Measurements from ENCODE around the gene RAD51D.
A peak's percentile ranks its signal among the peaks of the same experiment; 100 is the strongest.
"Not testable (repeated sequence)": the region's sequence is repeated elsewhere in the genome, so short reads cannot be mapped to it uniquely, and the experiment has no call there.

RAD51D gene

DNA sequence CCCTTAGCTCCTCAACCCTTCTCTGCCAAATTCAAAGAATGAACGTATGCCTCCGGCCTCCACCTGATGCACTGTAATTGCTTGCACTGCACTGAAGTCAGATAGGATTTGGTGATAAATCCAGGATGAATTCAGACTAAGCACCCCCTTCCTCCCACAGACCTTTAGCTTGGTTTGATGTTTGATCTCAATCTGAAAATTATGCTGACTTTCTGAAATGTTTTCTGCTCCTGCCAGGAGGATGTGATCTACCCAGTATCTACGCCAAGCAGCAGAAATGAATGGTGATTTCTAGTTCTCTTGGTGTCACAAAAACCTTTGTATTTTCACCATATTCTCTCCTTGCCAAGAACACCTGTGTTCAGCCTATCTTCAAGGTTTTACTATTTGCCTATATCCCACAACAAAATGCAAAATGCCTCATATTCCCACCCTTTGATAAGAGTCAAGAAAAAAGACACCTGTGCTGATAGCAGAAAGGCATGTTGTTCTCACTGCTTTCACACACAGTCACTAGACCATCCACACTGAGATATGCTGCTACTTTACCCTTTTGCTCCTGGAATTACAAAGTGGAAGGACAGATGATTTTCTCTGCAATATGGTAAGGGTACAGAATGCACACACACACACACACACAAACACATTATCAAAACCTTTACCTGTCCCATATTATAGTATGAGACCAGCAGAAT is 70.8 kb downstream of the RAD51D start:
- H3K27me3 ChIP-seq (ENCODE audit: control insufficient read depth in 1 of 2, insufficient read depth in 1 of 2, low read length in 2 of 2), result no peaks in the 10 kb centered on the region
- peaks cover 13% of the 10 kb centered on the region for H3K4me1 ChIP-seq (ENCODE audit: control insufficient read depth, insufficient read depth, low read depth, low read length)
- H3K4me3 ChIP-seq (ENCODE audit: insufficient read depth in 1 of 2, low read depth in 1 of 2, low read length in 2 of 2), result no peak overlapping the region
- peaks cover 8% of the 10 kb centered on the region for H3K79me1 ChIP-seq (replicated peaks; ENCODE audit: low read length, poor library complexity, severe bottlenecking)
- WGBS, result 100% methylated on average over 3 of the region's 3 CpGs
- no peak for DNase-seq
- H3K23ac ChIP-seq (ENCODE audit: low read length in 2 of 2), result no peak overlapping the region
- H4K8ac ChIP-seq (ENCODE audit: low read length), result no peak overlapping the region
- H3K27ac ChIP-seq (ENCODE audit: low read length, poor library complexity, severe bottlenecking), result no peak overlapping the region
- no peaks in the 10 kb centered on the region for H3K9me3 ChIP-seq (ENCODE audit: control insufficient read depth, low read length)
- no peak overlapping the region for H4K91ac ChIP-seq (ENCODE audit: low read length)
- peaks cover 2 to 4% of the 10 kb centered on the region in 2 experiments for H3K36me3 ChIP-seq (ENCODE audit: control insufficient read depth in 1 of 2, insufficient read depth in 2 of 2, low read depth in 1 of 2, low read length in 2 of 2)
- no peak overlapping the region for H2AFZ ChIP-seq (ENCODE audit: low read depth, low read length)
- no peak overlapping the region for H3K18ac ChIP-seq (ENCODE audit: low read depth in 1 of 2, low read length in 2 of 2)
- no peak overlapping the region for H3K4ac ChIP-seq (ENCODE audit: low read depth in 1 of 2, low read length in 2 of 2)
- H2AK5ac ChIP-seq (ENCODE audit: low read length, severe bottlenecking), result no peak overlapping the region
- no peak overlapping the region for H3K9ac ChIP-seq (ENCODE audit: low read length)
- H2BK120ac ChIP-seq (ENCODE audit: low read depth, low read length), result no peak overlapping the region
- H2BK5ac ChIP-seq (ENCODE audit: low read depth, low read length, poor library complexity, severe bottlenecking), result no peak overlapping the region
- peak overlapping the region in 1 of 2 experiments; percentile 42 for H3K14ac ChIP-seq (ENCODE audit: low read length in 2 of 2)
- H3K4me2 ChIP-seq (ENCODE audit: low read length, poor library complexity, severe bottlenecking), result no peak overlapping the region
- no peak overlapping the region for H2BK15ac ChIP-seq (ENCODE audit: low read depth, poor library complexity, severe bottlenecking)
- no peak overlapping the region for H2BK12ac ChIP-seq (ENCODE audit: low read length in 2 of 2)

DNA sequence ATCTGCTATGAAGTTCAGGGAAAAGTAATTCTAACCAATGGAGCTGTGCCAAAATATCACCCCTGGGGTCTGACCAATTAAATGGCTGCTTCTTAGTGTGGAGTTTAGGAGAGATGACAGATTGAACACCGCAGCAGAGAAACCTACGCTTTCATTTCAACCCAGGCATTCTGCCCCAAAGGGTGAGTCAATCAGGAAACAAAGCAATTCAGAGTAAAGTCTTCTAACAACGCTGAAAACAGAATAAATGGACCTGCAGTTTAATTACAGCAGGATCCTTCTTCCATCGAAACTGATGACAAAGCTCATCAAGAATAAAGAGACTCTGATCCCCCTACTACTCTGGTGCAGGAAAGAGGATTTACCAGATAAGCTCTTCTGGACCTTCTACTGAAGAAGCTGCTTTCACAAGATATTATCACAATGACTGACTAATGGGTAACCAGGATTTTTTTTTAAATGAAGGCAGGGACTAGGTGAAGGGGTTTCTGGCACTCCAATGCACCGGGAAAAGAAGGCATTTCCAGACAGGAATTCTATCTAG is 72.8 kb downstream of the RAD51D start:
- Histone ChIP-seq H3K23ac (ENCODE audit: low read length in 2 of 2) (no peak overlapping the region), H2BK5ac (ENCODE audit: low read depth, low read length, poor library complexity, severe bottlenecking) (no peak overlapping the region), H3K14ac (ENCODE audit: low read length in 2 of 2) (no peak overlapping the region), H2BK120ac (ENCODE audit: low read depth, low read length) (no peak overlapping the region), H3K36me3 (ENCODE audit: control insufficient read depth in 1 of 2, insufficient read depth in 2 of 2, low read depth in 1 of 2, low read length in 2 of 2) (peaks cover 2 to 4% of the 10 kb centered on the region in 2 experiments), H3K4me1 (ENCODE audit: control insufficient read depth, insufficient read depth, low read depth, low read length) (peaks cover 13% of the 10 kb centered on the region), H3K9ac (ENCODE audit: low read length) (peak overlapping the region; percentile 27), H3K18ac (ENCODE audit: low read depth in 1 of 2, low read length in 2 of 2) (no peak overlapping the region), H2AK5ac (ENCODE audit: low read length, severe bottlenecking) (no peak overlapping the region), H3K27me3 (ENCODE audit: control insufficient read depth in 1 of 2, insufficient read depth in 1 of 2, low read length in 2 of 2) (no peaks in the 10 kb centered on the region), H4K8ac (ENCODE audit: low read length) (no peak overlapping the region), H3K4ac (ENCODE audit: low read depth in 1 of 2, low read length in 2 of 2) (no peak overlapping the region), H3K4me3 (ENCODE audit: insufficient read depth in 1 of 2, low read depth in 1 of 2, low read length in 2 of 2) (peak overlapping the region in 1 of 2 experiments; percentile 36), H2AFZ (ENCODE audit: low read depth, low read length) (no peak overlapping the region), H2BK15ac (ENCODE audit: low read depth, poor library complexity, severe bottlenecking) (no peak overlapping the region), H3K27ac (ENCODE audit: low read length, poor library complexity, severe bottlenecking) (peak overlapping the region; percentile 54), H3K9me3 (ENCODE audit: control insufficient read depth, low read length) (no peaks in the 10 kb centered on the region), H3K79me1 (replicated peaks; ENCODE audit: low read length, poor library complexity, severe bottlenecking) (peaks cover 9% of the 10 kb centered on the region), H2BK12ac (ENCODE audit: low read length in 2 of 2) (no peak overlapping the region), H4K91ac (ENCODE audit: low read length) (no peak overlapping the region), H3K4me2 (ENCODE audit: low read length, poor library complexity, severe bottlenecking) (peak overlapping the region; percentile 39)
- WGBS, result 95% methylated on average over 5 of the region's 5 CpGs
- DNase-seq, result no peak

DNA sequence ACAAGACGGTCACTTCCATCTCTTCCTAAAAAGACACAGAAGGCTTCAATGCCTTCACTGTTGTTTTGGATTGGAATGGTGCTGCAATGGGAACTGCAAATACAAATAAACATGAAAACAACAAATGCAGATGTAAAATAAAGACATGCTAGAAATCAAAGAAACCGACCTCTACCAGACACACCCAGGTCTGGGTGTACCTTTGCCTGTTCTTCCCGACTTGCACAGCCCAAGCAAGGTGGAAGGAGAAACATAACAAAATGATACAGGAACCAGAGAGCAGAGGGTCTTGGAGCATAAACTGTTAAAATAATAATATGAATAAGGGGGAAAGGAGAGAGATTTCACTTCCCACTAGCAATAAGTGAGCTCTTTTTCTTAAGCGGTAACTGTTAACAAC is 73.4 kb downstream of the RAD51D start:
- Histone ChIP-seq H3K4me3 (ENCODE audit: insufficient read depth in 1 of 2, low read depth in 1 of 2, low read length in 2 of 2) (peak overlapping the region in 1 of 2 experiments; percentile 36), H3K27ac (ENCODE audit: low read length, poor library complexity, severe bottlenecking) (peak overlapping the region; percentile 18), H3K9me3 (ENCODE audit: control insufficient read depth, low read length) (no peaks in the 10 kb centered on the region), H3K9ac (ENCODE audit: low read length) (peak overlapping the region; percentile 27), H3K14ac (ENCODE audit: low read length in 2 of 2) (no peak overlapping the region), H2AK5ac (ENCODE audit: low read length, severe bottlenecking) (no peak overlapping the region), H3K36me3 (ENCODE audit: control insufficient read depth in 1 of 2, insufficient read depth in 2 of 2, low read depth in 1 of 2, low read length in 2 of 2) (peaks cover 2 to 4% of the 10 kb centered on the region in 2 experiments), H3K23ac (ENCODE audit: low read length in 2 of 2) (no peak overlapping the region), H3K79me1 (replicated peaks; ENCODE audit: low read length, poor library complexity, severe bottlenecking) (peaks cover 9% of the 10 kb centered on the region), H2BK15ac (ENCODE audit: low read depth, poor library complexity, severe bottlenecking) (no peak overlapping the region), H2AFZ (ENCODE audit: low read depth, low read length) (no peak overlapping the region), H3K4me2 (ENCODE audit: low read length, poor library complexity, severe bottlenecking) (no peak overlapping the region), H3K4ac (ENCODE audit: low read depth in 1 of 2, low read length in 2 of 2) (no peak overlapping the region), H2BK120ac (ENCODE audit: low read depth, low read length) (no peak overlapping the region), H3K18ac (ENCODE audit: low read depth in 1 of 2, low read length in 2 of 2) (no peak overlapping the region), H2BK12ac (ENCODE audit: low read length in 2 of 2) (no peak overlapping the region), H2BK5ac (ENCODE audit: low read depth, low read length, poor library complexity, severe bottlenecking) (no peak overlapping the region), H4K91ac (ENCODE audit: low read length) (no peak overlapping the region), H3K4me1 (ENCODE audit: control insufficient read depth, insufficient read depth, low read depth, low read length) (peaks cover 13% of the 10 kb centered on the region), H4K8ac (ENCODE audit: low read length) (no peak overlapping the region), H3K27me3 (ENCODE audit: control insufficient read depth in 1 of 2, insufficient read depth in 1 of 2, low read length in 2 of 2) (no peaks in the 10 kb centered on the region)
- 85% methylated on average over 2 of the region's 4 CpGs for WGBS
- DNase-seq, result no peak

DNA sequence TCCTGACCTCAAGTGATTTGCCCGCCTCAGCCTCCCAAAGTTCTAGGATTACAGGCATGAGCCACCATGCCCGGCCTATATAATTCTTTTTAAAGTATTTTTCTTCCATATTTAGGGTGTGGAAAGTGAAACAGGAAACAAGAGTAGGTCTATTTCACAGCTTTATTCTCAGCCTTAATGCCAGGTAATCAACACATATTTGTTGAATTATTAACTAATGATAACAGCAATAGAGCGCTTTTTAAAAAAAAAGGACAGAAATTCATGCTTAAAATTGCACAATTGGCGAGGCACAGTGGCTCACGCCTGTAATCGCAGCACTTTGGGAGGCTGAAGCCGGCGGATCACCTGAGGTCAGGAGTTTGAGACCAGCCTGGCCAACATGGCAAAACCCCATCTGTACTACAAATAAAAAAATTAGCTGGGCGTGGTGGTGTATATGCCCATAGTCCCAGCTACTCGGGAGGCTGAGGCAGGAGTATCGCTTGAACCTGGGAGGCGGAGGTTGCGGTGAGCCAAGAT is 74.1 kb downstream of the RAD51D start:
- not testable (repeated sequence) for H2BK5ac ChIP-seq (ENCODE audit: low read depth, low read length, poor library complexity, severe bottlenecking); H3K9ac ChIP-seq (ENCODE audit: low read length); H3K79me1 ChIP-seq (replicated peaks; ENCODE audit: low read length, poor library complexity, severe bottlenecking); H2AK5ac ChIP-seq (ENCODE audit: low read length, severe bottlenecking); H3K14ac ChIP-seq (ENCODE audit: low read length in 2 of 2); H3K4me2 ChIP-seq (ENCODE audit: low read length, poor library complexity, severe bottlenecking); H3K4me3 ChIP-seq (ENCODE audit: insufficient read depth in 1 of 2, low read depth in 1 of 2, low read length in 2 of 2); H2BK12ac ChIP-seq (ENCODE audit: low read length in 2 of 2); H4K8ac ChIP-seq (ENCODE audit: low read length); H3K9me3 ChIP-seq (ENCODE audit: control insufficient read depth, low read length); H3K27ac ChIP-seq (ENCODE audit: low read length, poor library complexity, severe bottlenecking); H3K18ac ChIP-seq (ENCODE audit: low read depth in 1 of 2, low read length in 2 of 2); DNase-seq; H4K91ac ChIP-seq (ENCODE audit: low read length); H3K4ac ChIP-seq (ENCODE audit: low read depth in 1 of 2, low read length in 2 of 2); H3K23ac ChIP-seq (ENCODE audit: low read length in 2 of 2); H3K36me3 ChIP-seq (ENCODE audit: control insufficient read depth in 1 of 2, insufficient read depth in 2 of 2, low read depth in 1 of 2, low read length in 2 of 2); H2AFZ ChIP-seq (ENCODE audit: low read depth, low read length); H3K27me3 ChIP-seq (ENCODE audit: control insufficient read depth in 1 of 2, insufficient read depth in 1 of 2, low read length in 2 of 2); H2BK120ac ChIP-seq (ENCODE audit: low read depth, low read length); H2BK15ac ChIP-seq (ENCODE audit: low read depth, poor library complexity, severe bottlenecking)
- H3K4me1 ChIP-seq (ENCODE audit: control insufficient read depth, insufficient read depth, low read depth, low read length), result peaks cover 10% of the 10 kb centered on the region
- over 99% methylated on average over 12 of the region's 13 CpGs for WGBS

Data from mesenchymal stem cell (in vitro differentiated cells and primary cell).